Mesendoderm (in vitro differentiated cells): Measurements from ENCODE around the gene SSMEM1.
A peak's percentile ranks its signal among the peaks of the same experiment; 100 is the strongest.

Experiments used
- DNase-seq: peaks from one replicate; pipeline ENCODE4 v3.0.0; 2013
- H2AK5ac ChIP-seq: 2 replicates; pipeline ENCODE4 v1.6.1; 2013; ENCODE audit warnings: low read length, inconsistent platforms
- H2BK120ac ChIP-seq: 2 replicates; pipeline ENCODE4 v1.6.1; 2013; ENCODE audit warnings: low read depth, mild to moderate bottlenecking, low read length, moderate library complexity, mixed read lengths
- H2BK15ac ChIP-seq: replicated peaks from 2 replicates; pipeline ENCODE4 v1.6.1; 2013; ENCODE audit warnings: low read depth, mild to moderate bottlenecking, moderate library complexity
- H2BK5ac ChIP-seq: 2 replicates; pipeline ENCODE4 v1.6.1; 2013; ENCODE audit warnings: low read length, inconsistent platforms
- H3K18ac ChIP-seq: 2 replicates; pipeline ENCODE4 v1.6.1; 2013; ENCODE audit warnings: mild to moderate bottlenecking, low read length, mixed read lengths
- H3K23ac ChIP-seq: one replicate; pipeline ENCODE4 v1.6.1; 2013; ENCODE audit warnings: low read length
- H3K27ac ChIP-seq: 2 replicates; pipeline ENCODE4 v1.5.1; 2013; ENCODE audit warnings: low read depth, mild to moderate bottlenecking, inconsistent platforms, low read length, moderate library complexity
- H3K27me3 ChIP-seq: 2 replicates; pipeline ENCODE4 v1.6.1; 2013; ENCODE audit warnings: low read length, control low read depth, mild to moderate bottlenecking, inconsistent platforms; ENCODE audit not compliant: insufficient read depth, poor library complexity
- H3K36me3 ChIP-seq: 2 replicates; pipeline ENCODE4 v1.6.1; 2013; ENCODE audit warnings: low read length, inconsistent platforms; ENCODE audit not compliant: control insufficient read depth, insufficient read depth
- H3K4ac ChIP-seq: one replicate; pipeline ENCODE4 v1.6.1; 2013; ENCODE audit warnings: low read depth, mild to moderate bottlenecking, low read length, moderate library complexity
- H3K4me1 ChIP-seq: 2 replicates; pipeline ENCODE4 v1.6.1; 2013; ENCODE audit warnings: low read depth, low read length, inconsistent platforms; ENCODE audit not compliant: control insufficient read depth
- H3K4me2 ChIP-seq: 2 replicates; pipeline ENCODE4 v1.6.1; 2013; ENCODE audit warnings: low read length
- H3K4me3 ChIP-seq: 2 replicates; pipeline ENCODE4 v1.5.1; 2013; ENCODE audit warnings: mild to moderate bottlenecking, low read length
- H3K56ac ChIP-seq: one replicate; pipeline ENCODE4 v1.6.1; 2013; ENCODE audit warnings: low read length
- H3K79me1 ChIP-seq: 2 replicates; pipeline ENCODE4 v1.6.1; 2013; ENCODE audit warnings: low read length, inconsistent platforms
- H3K79me2 ChIP-seq: 2 replicates; pipeline ENCODE4 v1.6.1; 2013; ENCODE audit warnings: mild to moderate bottlenecking, low read length; ENCODE audit not compliant: control insufficient read depth, insufficient read depth
- H3K9ac ChIP-seq: 2 replicates; pipeline ENCODE4 v1.6.1; 2013; ENCODE audit warnings: low read length, inconsistent platforms
- H4K5ac ChIP-seq: one replicate; pipeline ENCODE4 v1.6.1; 2013; ENCODE audit warnings: low read length
- H4K8ac ChIP-seq: one replicate; pipeline ENCODE4 v1.6.1; 2013; ENCODE audit warnings: low read depth, mild to moderate bottlenecking, control low read depth, low read length, moderate library complexity
- WGBS: extraction: QIAGEN DNeasy Blood & Tissue Kit; methylation state at CpG from one replicate; pipeline ENCODE4 v1.1.7; 2013; ENCODE audit warnings: low lambda C conversion rate, missing lambda C conversion rate; ENCODE audit not compliant: insufficient coverage; ENCODE audit errors: extremely low coverage; 5-methylcytosine and 5-hydroxymethylcytosine counted together

Gene SSMEM1

GRCh38 chr7:130205084-130205947 lies 2.3 kb upstream of the SSMEM1 start, which contains the start of gene TMEM209:
Gene TMEM209 (minus strand): TSS chr7:130205406. CDS start chr7:130205375, 31 bp downstream.
- no peaks in the 10 kb centered on the region for H3K79me1 ChIP-seq
- peak within 1 kb of the TSS; percentile 90 for H3K27ac ChIP-seq
- DNase-seq = peak; percentile 99
- H3K27me3 ChIP-seq = no peaks in the 10 kb centered on the region
- no CpG with 5 or more reads among the region's 44 CpGs for WGBS
- H3K4me3 ChIP-seq = peak within 1 kb of the TSS; percentile 95
- peak within 1 kb of the TSS; percentile 82 for H3K4ac ChIP-seq
- H3K4me2 ChIP-seq = peak within 1 kb of the TSS; percentile 90
- no peaks in the 10 kb centered on the region for H3K36me3 ChIP-seq
- H3K56ac ChIP-seq = peak within 1 kb of the TSS; percentile 98
- peak within 1 kb of the TSS; percentile 98 for H4K8ac ChIP-seq
- no peak within 1 kb of the TSS for H4K5ac ChIP-seq
- no peak within 1 kb of the TSS for H2BK120ac ChIP-seq
- peak within 1 kb of the TSS; percentile 92 for H2BK5ac ChIP-seq
- peak within 1 kb of the TSS; percentile 91 for H3K23ac ChIP-seq
- peak within 1 kb of the TSS; percentile 98 for H3K9ac ChIP-seq
- H2BK15ac ChIP-seq = no peak within 1 kb of the TSS
- peaks cover 2% of the 10 kb centered on the region for H3K79me2 ChIP-seq
- no peaks in the 10 kb centered on the region for H3K4me1 ChIP-seq
- no peak within 1 kb of the TSS for H3K18ac ChIP-seq
- peak within 1 kb of the TSS; percentile 70 for H2AK5ac ChIP-seq

GRCh38 chr7:130207033-130207432 lies 627 bp upstream of the SSMEM1 start:
- H3K4me1 ChIP-seq = no peaks in the 10 kb centered on the region
- no peak overlapping the region for H3K23ac ChIP-seq
- DNase-seq = no peak
- peaks cover 2% of the 10 kb centered on the region for H3K79me2 ChIP-seq
- H3K56ac ChIP-seq = no peak overlapping the region
- no peak overlapping the region for H3K27ac ChIP-seq
- H3K4me3 ChIP-seq = no peak overlapping the region
- H3K27me3 ChIP-seq = no peaks in the 10 kb centered on the region
- no peak overlapping the region for H3K18ac ChIP-seq
- no peak overlapping the region for H2BK120ac ChIP-seq
- WGBS = no CpG with 5 or more reads among the region's 5 CpGs
- no peak overlapping the region for H3K4me2 ChIP-seq
- H3K9ac ChIP-seq = no peak overlapping the region
- H3K4ac ChIP-seq = peak overlapping the region; percentile 36
- no peak overlapping the region for H2AK5ac ChIP-seq
- no peak overlapping the region for H2BK15ac ChIP-seq
- H3K79me1 ChIP-seq = no peaks in the 10 kb centered on the region
- H4K5ac ChIP-seq = no peak overlapping the region
- H4K8ac ChIP-seq = no peak overlapping the region
- H3K36me3 ChIP-seq = no peaks in the 10 kb centered on the region
- H2BK5ac ChIP-seq = no peak overlapping the region

- no peak overlapping the region for H3K4me2 ChIP-seq
- no peak overlapping the region for H2BK15ac ChIP-seq
- no peak overlapping the region for H3K18ac ChIP-seq
- no peaks in the 10 kb centered on the region for H3K27me3 ChIP-seq
- no peaks in the 10 kb centered on the region for H3K36me3 ChIP-seq
- H2BK120ac ChIP-seq = no peak overlapping the region
- H4K5ac ChIP-seq = no peak overlapping the region
- no peak overlapping the region for H3K9ac ChIP-seq
- H3K56ac ChIP-seq = no peak overlapping the region
- H3K27ac ChIP-seq = no peak overlapping the region
- no peaks in the 10 kb centered on the region for H3K4me1 ChIP-seq
- H2AK5ac ChIP-seq = no peak overlapping the region
- H2BK5ac ChIP-seq = no peak overlapping the region
- H3K79me1 ChIP-seq = no peaks in the 10 kb centered on the region
- WGBS = no CpG with 5 or more reads among the region's 2 CpGs
- DNase-seq = no peak
- H3K23ac ChIP-seq = no peak overlapping the region
- no peak overlapping the region for H3K4me3 ChIP-seq
- H3K4ac ChIP-seq = no peak overlapping the region
- H4K8ac ChIP-seq = no peak overlapping the region
- peaks cover 2% of the 10 kb centered on the region for H3K79me2 ChIP-seq
These were observed 856 bp downstream of the SSMEM1 start for GRCh38 chr7:130208516-130208915.

- no peaks in the 10 kb centered on the region for H3K79me1 ChIP-seq
- no peak overlapping the region for H2BK15ac ChIP-seq
- no peak overlapping the region for H2BK5ac ChIP-seq
- H3K4me1 ChIP-seq = no peaks in the 10 kb centered on the region
- H2AK5ac ChIP-seq = no peak overlapping the region
- no peak overlapping the region for H3K4me3 ChIP-seq
- H3K4ac ChIP-seq = no peak overlapping the region
- H3K23ac ChIP-seq = no peak overlapping the region
- H3K9ac ChIP-seq = no peak overlapping the region
- WGBS = no CpG with 5 or more reads among the region's 5 CpGs
- no peak overlapping the region for H3K18ac ChIP-seq
- DNase-seq = peak; percentile 14
- no peak overlapping the region for H2BK120ac ChIP-seq
- H3K27me3 ChIP-seq = no peaks in the 10 kb centered on the region
- no peak overlapping the region for H4K8ac ChIP-seq
- no peak overlapping the region for H3K27ac ChIP-seq
- H3K36me3 ChIP-seq = no peaks in the 10 kb centered on the region
- no peak overlapping the region for H3K56ac ChIP-seq
- no peaks in the 10 kb centered on the region for H3K79me2 ChIP-seq
- no peak overlapping the region for H3K4me2 ChIP-seq
- H4K5ac ChIP-seq = no peak overlapping the region
These were observed 2.7 kb downstream of the SSMEM1 start for GRCh38 chr7:130210181-130210935.

- Histone ChIP-seq H2BK15ac (no peak overlapping the region), H3K56ac (no peak overlapping the region), H3K4ac (no peak overlapping the region), H2BK120ac (no peak overlapping the region), H2AK5ac (no peak overlapping the region), H3K79me1 (no peaks in the 10 kb centered on the region), H2BK5ac (no peak overlapping the region), H3K27ac (no peak overlapping the region), H4K8ac (no peak overlapping the region), H4K5ac (no peak overlapping the region), H3K18ac (no peak overlapping the region), H3K79me2 (no peaks in the 10 kb centered on the region), H3K4me3 (no peak overlapping the region), H3K36me3 (no peaks in the 10 kb centered on the region), H3K4me1 (peaks cover 2% of the 10 kb centered on the region), H3K27me3 (no peaks in the 10 kb centered on the region), H3K23ac (no peak overlapping the region), H3K9ac (no peak overlapping the region), H3K4me2 (no peak overlapping the region)
- DNase-seq = no peak
- WGBS = no CpG with 5 or more reads among the region's 1 CpG
These were observed 6.2 kb downstream of the SSMEM1 start for GRCh38 chr7:130213828-130214227.
